ENCODE results near the gene ESYT3. TPM values are rescaled to one million over a fixed set of nuclear protein-coding genes. Genes with fewer than 3 reads are reported as not detected.

Gene ESYT3
- total RNA-seq, 1 experiment from 2014 or later, result 7.6 TPM

DNA sequence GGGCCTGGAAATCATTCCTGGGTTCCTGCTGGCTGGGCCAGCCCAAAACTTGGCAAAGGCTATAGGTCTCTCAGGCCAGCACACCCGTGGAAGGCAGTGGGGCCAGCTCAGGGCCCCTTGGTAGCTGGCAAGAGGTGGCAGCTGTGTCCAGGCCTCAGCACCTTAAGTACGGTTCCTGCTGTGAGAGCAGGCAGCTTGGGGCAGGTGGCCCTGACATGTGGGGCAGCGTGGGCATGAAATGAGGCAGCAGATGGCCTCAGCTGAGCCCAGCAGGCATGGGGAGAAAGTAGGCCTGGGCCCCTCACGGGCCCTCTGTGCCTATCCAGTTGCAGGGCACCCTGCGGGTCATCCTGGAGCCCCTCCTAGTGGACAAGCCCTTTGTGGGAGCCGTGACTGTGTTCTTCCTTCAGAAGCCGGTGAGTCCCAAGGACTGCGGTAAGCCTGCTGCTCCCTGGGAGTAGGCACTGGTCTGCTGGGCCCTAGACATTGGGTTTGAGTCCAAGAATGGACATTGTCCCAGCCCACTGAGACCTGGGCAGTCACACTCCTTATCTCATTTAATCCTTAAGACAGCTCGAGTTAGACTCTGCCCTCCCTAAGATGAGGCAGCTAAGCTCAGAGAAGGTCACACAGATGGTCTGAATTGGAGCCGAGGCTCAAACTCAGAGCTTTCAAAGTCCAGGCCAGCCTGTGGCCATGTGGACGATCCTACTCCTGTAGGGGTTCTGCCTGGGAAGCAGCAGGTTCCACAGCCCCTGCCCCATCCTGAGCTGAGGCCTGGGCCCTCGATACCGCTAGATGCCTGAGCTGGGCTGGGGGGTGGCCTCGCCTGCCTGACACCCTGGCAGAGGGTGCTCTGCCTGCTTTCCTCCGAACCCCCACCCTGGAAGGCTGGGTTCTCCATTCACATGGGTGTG lies 25.5 kb downstream of the ESYT3 start:
- H3K4me1 ChIP-seq, result no peaks in the 10 kb centered on the region
- no peaks in the 10 kb centered on the region for H3K9me3 ChIP-seq
- Mint-ChIP-seq H3K36me3 (ENCODE audit: insufficient read depth, unreplicated experiment) (no peaks in the 10 kb centered on the region), H3K27ac (ENCODE audit: unreplicated experiment) (no peak overlapping the region), H3K4me3 (ENCODE audit: unreplicated experiment) (no peak overlapping the region), H3K4me1 (ENCODE audit: low read depth, unreplicated experiment) (no peaks in the 10 kb centered on the region), H3K9me3 (ENCODE audit: unreplicated experiment) (no peaks in the 10 kb centered on the region), H3K27me3 (ENCODE audit: insufficient read depth, unreplicated experiment) (no peaks in the 10 kb centered on the region)
- no peaks in the 10 kb centered on the region for H3K36me3 ChIP-seq (ENCODE audit: control insufficient read depth, insufficient read depth, low read length)
- peak in 1 of 2 experiments; percentile 30 for DNase-seq
- no peaks in the 10 kb centered on the region for H3K27me3 ChIP-seq (replicated peaks; ENCODE audit: control insufficient read depth, insufficient read depth, low read length)
- ChIA-PET CTCF (no interaction called here), POLR2A (no interaction called here)
- BruUV-seq (replicated peaks), result no TSS peak
- TF ChIP-seq, protein P1, sequence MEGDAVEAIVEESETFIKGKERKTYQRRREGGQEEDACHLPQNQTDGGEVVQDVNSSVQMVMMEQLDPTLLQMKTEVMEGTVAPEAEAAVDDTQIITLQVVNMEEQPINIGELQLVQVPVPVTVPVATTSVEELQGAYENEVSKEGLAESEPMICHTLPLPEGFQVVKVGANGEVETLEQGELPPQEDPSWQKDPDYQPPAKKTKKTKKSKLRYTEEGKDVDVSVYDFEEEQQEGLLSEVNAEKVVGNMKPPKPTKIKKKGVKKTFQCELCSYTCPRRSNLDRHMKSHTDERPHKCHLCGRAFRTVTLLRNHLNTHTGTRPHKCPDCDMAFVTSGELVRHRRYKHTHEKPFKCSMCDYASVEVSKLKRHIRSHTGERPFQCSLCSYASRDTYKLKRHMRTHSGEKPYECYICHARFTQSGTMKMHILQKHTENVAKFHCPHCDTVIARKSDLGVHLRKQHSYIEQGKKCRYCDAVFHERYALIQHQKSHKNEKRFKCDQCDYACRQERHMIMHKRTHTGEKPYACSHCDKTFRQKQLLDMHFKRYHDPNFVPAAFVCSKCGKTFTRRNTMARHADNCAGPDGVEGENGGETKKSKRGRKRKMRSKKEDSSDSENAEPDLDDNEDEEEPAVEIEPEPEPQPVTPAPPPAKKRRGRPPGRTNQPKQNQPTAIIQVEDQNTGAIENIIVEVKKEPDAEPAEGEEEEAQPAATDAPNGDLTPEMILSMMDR (IDR thresholded peaks at IDR 0.05; ENCODE audit: insufficient read depth in 1 of 2, low read depth in 1 of 2, low read length in 1 of 2, severe bottlenecking in 1 of 2, unreplicated experiment in 1 of 2), result peak in 1 of 2 experiments; percentile 5
- no peak overlapping the region for H3K4me3 ChIP-seq (ENCODE audit: low read depth, low read length)
- intact Hi-C loops (cut with micrococcal nuclease; ENCODE audit: unreplicated experiment), result no loop called here

DNA sequence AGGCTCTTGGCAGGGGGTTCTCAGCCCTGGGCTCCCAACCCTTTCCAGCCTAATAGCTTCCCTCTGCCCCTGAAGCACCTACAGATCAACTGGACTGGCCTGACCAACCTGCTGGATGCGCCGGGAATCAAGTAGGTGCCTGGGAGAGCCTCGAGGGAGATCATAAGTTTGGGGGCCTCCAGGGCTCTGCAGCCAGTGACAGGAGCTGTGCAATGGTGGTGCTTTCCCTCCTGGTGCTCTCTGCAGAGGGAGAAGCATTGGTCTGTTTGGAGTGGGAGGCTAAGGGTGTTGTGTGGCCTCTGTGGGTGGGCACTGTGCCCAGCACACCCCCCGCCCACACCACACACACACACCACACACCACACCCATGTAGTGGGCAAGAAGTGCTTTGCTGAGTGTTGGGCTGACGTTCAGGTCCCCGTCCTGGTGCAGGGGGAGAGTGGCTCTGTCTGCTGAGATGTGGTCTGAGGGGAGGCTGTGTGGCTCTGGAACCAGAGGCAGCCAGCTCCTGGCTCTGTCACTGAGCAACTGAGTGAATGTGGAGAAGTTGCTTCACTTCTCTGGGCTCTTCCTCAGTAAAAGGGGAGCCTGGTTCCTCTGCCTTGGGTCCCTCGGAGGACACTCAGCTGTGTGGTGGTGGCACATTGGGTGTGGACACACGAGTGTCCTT lies 26.3 kb downstream of the ESYT3 start:
- H3K4me3 Mint-ChIP-seq (ENCODE audit: unreplicated experiment), result no peak overlapping the region
- DNase-seq, result peak in 1 of 2 experiments; percentile 20
- H3K9me3 Mint-ChIP-seq (ENCODE audit: unreplicated experiment), result no peaks in the 10 kb centered on the region
- CTCF ChIA-PET, result no interaction called here
- no peaks in the 10 kb centered on the region for H3K27me3 ChIP-seq (replicated peaks; ENCODE audit: control insufficient read depth, insufficient read depth, low read length)
- intact Hi-C loops (cut with micrococcal nuclease; ENCODE audit: unreplicated experiment), result no loop called here
- H3K36me3 ChIP-seq (ENCODE audit: control insufficient read depth, insufficient read depth, low read length), result no peaks in the 10 kb centered on the region
- H3K27ac Mint-ChIP-seq (ENCODE audit: unreplicated experiment), result no peak overlapping the region
- POLR2A ChIA-PET, result no interaction called here
- H3K4me3 ChIP-seq (ENCODE audit: low read depth, low read length), result no peak overlapping the region
- TF ChIP-seq, protein P1 (IDR thresholded peaks at IDR 0.05; ENCODE audit: insufficient read depth in 1 of 2, low read depth in 1 of 2, low read length in 1 of 2, severe bottlenecking in 1 of 2, unreplicated experiment in 1 of 2), result no peak
- no peaks in the 10 kb centered on the region for H3K4me1 Mint-ChIP-seq (ENCODE audit: low read depth, unreplicated experiment)
- no peaks in the 10 kb centered on the region for H3K9me3 ChIP-seq
- no peaks in the 10 kb centered on the region for H3K4me1 ChIP-seq
- no peaks in the 10 kb centered on the region for H3K36me3 Mint-ChIP-seq (ENCODE audit: insufficient read depth, unreplicated experiment)
- no TSS peak for BruUV-seq (replicated peaks)
- H3K27me3 Mint-ChIP-seq (ENCODE audit: insufficient read depth, unreplicated experiment), result no peaks in the 10 kb centered on the region

DNA sequence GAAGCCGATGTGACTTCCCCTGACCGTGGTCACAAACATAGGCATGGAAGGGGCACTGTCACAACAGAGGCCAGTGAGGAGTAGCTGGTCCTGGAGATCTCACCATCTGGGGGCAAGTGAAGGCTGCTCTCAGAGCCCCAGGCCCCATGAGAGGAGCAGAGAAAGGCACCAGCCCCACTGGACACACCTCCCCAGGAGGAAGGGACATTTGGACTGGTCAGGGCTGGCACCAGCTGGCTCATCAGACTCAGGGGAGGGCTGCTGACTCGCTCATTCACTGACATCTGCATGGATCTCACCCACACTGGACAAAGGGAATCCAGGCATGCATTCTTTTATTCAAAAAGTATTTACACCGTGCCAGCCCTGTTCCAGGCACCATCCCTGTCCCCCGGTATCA lies 26.8 kb downstream of the ESYT3 start:
- intact Hi-C loops (cut with micrococcal nuclease; ENCODE audit: unreplicated experiment), result no loop called here
- Mint-ChIP-seq H3K36me3 (ENCODE audit: insufficient read depth, unreplicated experiment) (no peaks in the 10 kb centered on the region), H3K4me3 (ENCODE audit: unreplicated experiment) (no peak overlapping the region), H3K27ac (ENCODE audit: unreplicated experiment) (no peak overlapping the region), H3K4me1 (ENCODE audit: low read depth, unreplicated experiment) (no peaks in the 10 kb centered on the region), H3K9me3 (ENCODE audit: unreplicated experiment) (no peaks in the 10 kb centered on the region), H3K27me3 (ENCODE audit: insufficient read depth, unreplicated experiment) (no peaks in the 10 kb centered on the region)
- no TSS peak for BruUV-seq (replicated peaks)
- H3K27me3 ChIP-seq (replicated peaks; ENCODE audit: control insufficient read depth, insufficient read depth, low read length), result no peaks in the 10 kb centered on the region
- no peak overlapping the region for H3K4me3 ChIP-seq (ENCODE audit: low read depth, low read length)
- no peaks in the 10 kb centered on the region for H3K36me3 ChIP-seq (ENCODE audit: control insufficient read depth, insufficient read depth, low read length)
- DNase-seq, result peak in 1 of 2 experiments; percentile 22
- CTCF ChIA-PET, result no interaction called here
- H3K9me3 ChIP-seq, result no peaks in the 10 kb centered on the region
- no peaks in the 10 kb centered on the region for H3K4me1 ChIP-seq
- TF ChIP-seq, protein P1 (IDR thresholded peaks at IDR 0.05; ENCODE audit: insufficient read depth in 1 of 2, low read depth in 1 of 2, low read length in 1 of 2, severe bottlenecking in 1 of 2, unreplicated experiment in 1 of 2), result no peak
- POLR2A ChIA-PET, result no interaction called here
